Panc1 (cell line): ENCODE data around the gene ZNF831. TPM values are rescaled to one million over a fixed set of nuclear protein-coding genes. Genes with fewer than 3 reads are reported as not detected.

ENCODE experiments used
- ATAC-seq: fragments of 200-7000 bp; cut with Tn5 transposase; 2 replicates; pipeline ENCODE4 v1.9.1; 2020; ENCODE audit warnings: mild to moderate bottlenecking, moderate library complexity
- BruUV-seq: library from RNA; stranded (reverse); fragments of 400-500 nt; replicated peaks from 2 replicates; lab custom pipeline; 2021; lab: Mats Ljungman, UMichigan
- CTCF ChIA-PET: fragments of 300-600 bp; sonication (Branson Sonifier 250); formaldehyde crosslinking; loops from one replicate; lab custom pipeline; 2022; ENCODE audit warnings: antibody characterized with exemption; lab: Charles Lee
- POLR2A ChIA-PET: fragments of 300-600 bp; sonication (Branson Sonifier 250); formaldehyde crosslinking; loops from one replicate; lab custom pipeline; 2022; ENCODE audit warnings: antibody characterized with exemption; lab: Charles Lee
- DNase-seq: peaks from one replicate; pipeline ENCODE4 v3.0.0-alpha.2; 2010; ENCODE audit warnings: low read depth, low spot score
- H3K27ac ChIP-seq: 2 replicates; pipeline ENCODE4 v1.5.1; 2011; ENCODE audit warnings: mild to moderate bottlenecking, low read length, inconsistent platforms
- H3K27me3 ChIP-seq: fragments of 200-500 bp; sonication (Bioruptor generic); 2 replicates; pipeline ENCODE4 v1.6.0; 2014; ENCODE audit warnings: low read length, inconsistent platforms; ENCODE audit not compliant: control insufficient read depth, insufficient read depth
- H3K36me3 ChIP-seq: fragments of 200-500 bp; sonication (Bioruptor generic); 2 replicates; pipeline ENCODE4 v1.5.1; 2014; ENCODE audit warnings: inconsistent platforms, mild to moderate bottlenecking, low read length, moderate library complexity; ENCODE audit not compliant: control insufficient read depth, insufficient read depth
- H3K4me1 ChIP-seq: 2 replicates; pipeline ENCODE4 v1.5.1; 2011; ENCODE audit warnings: inconsistent platforms, mild to moderate bottlenecking, low read length, moderate library complexity; ENCODE audit not compliant: control insufficient read depth, insufficient read depth
- H3K4me3 ChIP-seq, 2 experiments: 2 replicates each; pipeline ENCODE4 v1.5.1; 2011 to 2012; ENCODE audit warnings: low read depth in 2 of 2, low read length in 2 of 2, mild to moderate bottlenecking in 2 of 2, inconsistent platforms in 1 of 2, moderate library complexity in 1 of 2
- H3K9me3 ChIP-seq: fragments of 200-500 bp; sonication (Bioruptor generic); 2 replicates; pipeline ENCODE4 v1.5.1; 2014; ENCODE audit warnings: low read depth, mild to moderate bottlenecking, inconsistent platforms, low read length, moderate library complexity; ENCODE audit not compliant: control insufficient read depth, insufficient read depth
- POLR2AphosphoS5 ChIP-seq: IDR thresholded peaks from 2 replicates; pipeline ENCODE4 v1.6.1; 2012; ENCODE audit warnings: mild to moderate bottlenecking, low read depth, low read length, moderate library complexity
- SIN3A ChIP-seq: IDR thresholded peaks from 2 replicates; pipeline ENCODE4 v1.6.1; 2012; ENCODE audit warnings: low read depth, mild to moderate bottlenecking, low read length, moderate library complexity, borderline replicate concordance; ENCODE audit not compliant: insufficient read depth
- TCF7L2 ChIP-seq: IDR thresholded peaks from 2 replicates; pipeline ENCODE4 v1.6.1; 2011; ENCODE audit warnings: mild to moderate bottlenecking, low read depth, low read length, inconsistent platforms
- in situ Hi-C: cut with HindIII; loops from 2 replicates; pipeline ENCODE4 v1.10.0; 2016; ENCODE audit warnings: low sequenced_read_pairs, low pct_unique_long_range_greater_than_20kb
- intact Hi-C: fragments of 100-400 bp; cut with micrococcal nuclease; formaldehyde crosslinking; loops from one replicate; pipeline ENCODE4 v1.10.0; 2022; ENCODE audit not compliant: unreplicated experiment
- total RNA-seq: library from RNA; stranded (reverse); gene quantifications from one replicate; pipeline ENCODE4 v1.2.1, GENCODE V29; 2021; ENCODE audit not compliant: unreplicated experiment
- TF ChIP-seq, protein P1 (sequence below): fragments of 450-650 bp; IDR thresholded peaks from 2 replicates; pipeline ENCODE4 v1.5.1; 2017; ENCODE audit warnings: mild to moderate bottlenecking
- TF ChIP-seq, protein P2 (sequence below), 2 experiments: IDR thresholded peaks; 2 replicates each; pipeline ENCODE4 v1.6.1; 2011 to 2012; ENCODE audit warnings: low read depth in 2 of 2, control low read depth in 1 of 2, low read length in 1 of 2, mild to moderate bottlenecking in 1 of 2, moderate library complexity in 1 of 2; ENCODE audit not compliant: insufficient read depth in 1 of 2

The ZNF831 gene
- total RNA-seq, 1 experiment from 2014 or later = 0.03 TPM

GRCh38 chr20:59153832-59154231 is 9.8 kb upstream of the ZNF831 start:
- ChIA-PET CTCF (no interaction called here), POLR2A (interaction anchor here (0.6 kb wide), 1 partner anchor 375 kb away, joined by 4 read pairs; no protein-coding TSS in a partner anchor)
- Histone ChIP-seq H3K27me3 (peaks cover 10% of the 10 kb centered on the region; the same call in 1 of the 2 replicates), H3K27ac (no peak overlapping the region), H3K36me3 (no peaks in the 10 kb centered on the region), H3K4me3 (no peak overlapping the region), H3K9me3 (no peaks in the 10 kb centered on the region), H3K4me1 (no peaks in the 10 kb centered on the region)
- in situ Hi-C loops (no loop called here), intact Hi-C loops (no loop called here)
- no peak for ATAC-seq
- no peak for DNase-seq
- no TSS peak for BruUV-seq
- TF ChIP-seq POLR2AphosphoS5 (no peak), TCF7L2 (no peak), SIN3A (no peak)
- TF ChIP-seq, protein P1, sequence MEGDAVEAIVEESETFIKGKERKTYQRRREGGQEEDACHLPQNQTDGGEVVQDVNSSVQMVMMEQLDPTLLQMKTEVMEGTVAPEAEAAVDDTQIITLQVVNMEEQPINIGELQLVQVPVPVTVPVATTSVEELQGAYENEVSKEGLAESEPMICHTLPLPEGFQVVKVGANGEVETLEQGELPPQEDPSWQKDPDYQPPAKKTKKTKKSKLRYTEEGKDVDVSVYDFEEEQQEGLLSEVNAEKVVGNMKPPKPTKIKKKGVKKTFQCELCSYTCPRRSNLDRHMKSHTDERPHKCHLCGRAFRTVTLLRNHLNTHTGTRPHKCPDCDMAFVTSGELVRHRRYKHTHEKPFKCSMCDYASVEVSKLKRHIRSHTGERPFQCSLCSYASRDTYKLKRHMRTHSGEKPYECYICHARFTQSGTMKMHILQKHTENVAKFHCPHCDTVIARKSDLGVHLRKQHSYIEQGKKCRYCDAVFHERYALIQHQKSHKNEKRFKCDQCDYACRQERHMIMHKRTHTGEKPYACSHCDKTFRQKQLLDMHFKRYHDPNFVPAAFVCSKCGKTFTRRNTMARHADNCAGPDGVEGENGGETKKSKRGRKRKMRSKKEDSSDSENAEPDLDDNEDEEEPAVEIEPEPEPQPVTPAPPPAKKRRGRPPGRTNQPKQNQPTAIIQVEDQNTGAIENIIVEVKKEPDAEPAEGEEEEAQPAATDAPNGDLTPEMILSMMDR = no peak
- TF ChIP-seq, protein P2, sequence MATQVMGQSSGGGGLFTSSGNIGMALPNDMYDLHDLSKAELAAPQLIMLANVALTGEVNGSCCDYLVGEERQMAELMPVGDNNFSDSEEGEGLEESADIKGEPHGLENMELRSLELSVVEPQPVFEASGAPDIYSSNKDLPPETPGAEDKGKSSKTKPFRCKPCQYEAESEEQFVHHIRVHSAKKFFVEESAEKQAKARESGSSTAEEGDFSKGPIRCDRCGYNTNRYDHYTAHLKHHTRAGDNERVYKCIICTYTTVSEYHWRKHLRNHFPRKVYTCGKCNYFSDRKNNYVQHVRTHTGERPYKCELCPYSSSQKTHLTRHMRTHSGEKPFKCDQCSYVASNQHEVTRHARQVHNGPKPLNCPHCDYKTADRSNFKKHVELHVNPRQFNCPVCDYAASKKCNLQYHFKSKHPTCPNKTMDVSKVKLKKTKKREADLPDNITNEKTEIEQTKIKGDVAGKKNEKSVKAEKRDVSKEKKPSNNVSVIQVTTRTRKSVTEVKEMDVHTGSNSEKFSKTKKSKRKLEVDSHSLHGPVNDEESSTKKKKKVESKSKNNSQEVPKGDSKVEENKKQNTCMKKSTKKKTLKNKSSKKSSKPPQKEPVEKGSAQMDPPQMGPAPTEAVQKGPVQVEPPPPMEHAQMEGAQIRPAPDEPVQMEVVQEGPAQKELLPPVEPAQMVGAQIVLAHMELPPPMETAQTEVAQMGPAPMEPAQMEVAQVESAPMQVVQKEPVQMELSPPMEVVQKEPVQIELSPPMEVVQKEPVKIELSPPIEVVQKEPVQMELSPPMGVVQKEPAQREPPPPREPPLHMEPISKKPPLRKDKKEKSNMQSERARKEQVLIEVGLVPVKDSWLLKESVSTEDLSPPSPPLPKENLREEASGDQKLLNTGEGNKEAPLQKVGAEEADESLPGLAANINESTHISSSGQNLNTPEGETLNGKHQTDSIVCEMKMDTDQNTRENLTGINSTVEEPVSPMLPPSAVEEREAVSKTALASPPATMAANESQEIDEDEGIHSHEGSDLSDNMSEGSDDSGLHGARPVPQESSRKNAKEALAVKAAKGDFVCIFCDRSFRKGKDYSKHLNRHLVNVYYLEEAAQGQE (IDR thresholded peaks at IDR 0.05; ENCODE audit: insufficient read depth in 1 of 2, low read depth in 2 of 2, low read length in 1 of 2) = no peak

GRCh38 chr20:59154317-59155013 is 9.2 kb upstream of the ZNF831 start:
- peaks cover 10% of the 10 kb centered on the region; the same call in 1 of the 2 replicates for H3K27me3 ChIP-seq
- no peak for DNase-seq
- intact Hi-C loops (no loop called here), in situ Hi-C loops (no loop called here)
- H3K9me3 ChIP-seq = no peaks in the 10 kb centered on the region
- H3K4me3 ChIP-seq = no peak overlapping the region
- no peak for ATAC-seq
- no peak overlapping the region for H3K27ac ChIP-seq
- ChIA-PET POLR2A (no interaction called here), CTCF (no interaction called here)
- no peaks in the 10 kb centered on the region for H3K36me3 ChIP-seq
- no TSS peak for BruUV-seq
- H3K4me1 ChIP-seq = no peaks in the 10 kb centered on the region
- TF ChIP-seq, protein P2 (IDR thresholded peaks at IDR 0.05; ENCODE audit: insufficient read depth in 1 of 2, low read depth in 2 of 2, low read length in 1 of 2) = no peak
- TF ChIP-seq POLR2AphosphoS5 = no peak
- TF ChIP-seq TCF7L2 = no peak
- no peak for TF ChIP-seq SIN3A
- TF ChIP-seq, protein P1 = no peak
